Measurements from ENCODE around the gene NAGPA.

DNA sequence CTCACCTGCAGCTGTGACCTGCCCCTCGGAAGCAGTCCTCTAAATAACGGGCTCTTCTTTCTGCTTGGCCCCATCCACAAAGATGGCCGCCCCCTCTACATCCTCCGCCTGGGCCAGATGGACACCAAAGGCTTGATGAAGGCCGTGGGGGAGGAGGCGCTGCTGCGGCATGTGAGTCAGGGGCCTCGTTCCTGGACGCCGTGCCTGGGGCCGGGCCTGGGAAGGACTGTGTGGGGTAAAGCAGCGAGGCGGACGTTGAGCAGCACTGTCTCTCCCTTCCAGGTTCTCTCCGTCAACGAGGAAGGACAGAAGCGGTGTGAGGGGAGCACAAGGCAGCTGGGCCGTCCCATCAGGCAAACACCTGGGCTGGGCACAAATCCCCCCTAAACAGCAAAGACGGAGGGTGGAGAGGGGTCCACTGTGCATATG lies 33.1 kb downstream of the NAGPA start:
- TF ChIP-seq, protein P1, sequence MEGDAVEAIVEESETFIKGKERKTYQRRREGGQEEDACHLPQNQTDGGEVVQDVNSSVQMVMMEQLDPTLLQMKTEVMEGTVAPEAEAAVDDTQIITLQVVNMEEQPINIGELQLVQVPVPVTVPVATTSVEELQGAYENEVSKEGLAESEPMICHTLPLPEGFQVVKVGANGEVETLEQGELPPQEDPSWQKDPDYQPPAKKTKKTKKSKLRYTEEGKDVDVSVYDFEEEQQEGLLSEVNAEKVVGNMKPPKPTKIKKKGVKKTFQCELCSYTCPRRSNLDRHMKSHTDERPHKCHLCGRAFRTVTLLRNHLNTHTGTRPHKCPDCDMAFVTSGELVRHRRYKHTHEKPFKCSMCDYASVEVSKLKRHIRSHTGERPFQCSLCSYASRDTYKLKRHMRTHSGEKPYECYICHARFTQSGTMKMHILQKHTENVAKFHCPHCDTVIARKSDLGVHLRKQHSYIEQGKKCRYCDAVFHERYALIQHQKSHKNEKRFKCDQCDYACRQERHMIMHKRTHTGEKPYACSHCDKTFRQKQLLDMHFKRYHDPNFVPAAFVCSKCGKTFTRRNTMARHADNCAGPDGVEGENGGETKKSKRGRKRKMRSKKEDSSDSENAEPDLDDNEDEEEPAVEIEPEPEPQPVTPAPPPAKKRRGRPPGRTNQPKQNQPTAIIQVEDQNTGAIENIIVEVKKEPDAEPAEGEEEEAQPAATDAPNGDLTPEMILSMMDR (IDR thresholded peaks at IDR 0.05 in 4 of 5, conservative IDR thresholded peaks at IDR 0.05 in 1 of 5) = no peak
- TF ChIP-seq POLR2A (IDR thresholded peaks at IDR 0.05) = no peak

Measured in gastrocnemius medialis (tissue), 4 donors.